ENCODE data around the gene CMSS1.

Gene CMSS1

GRCh38 chr3:100114413-100115030, 296.9 kb downstream of the CMSS1 start, which contains the start of gene FILIP1L:
FILIP1L (minus strand) TSS chr3:100114501.
- H3K4me3 ChIP-seq (replicated peaks; ENCODE audit: low read depth, low read length) = no peak within 1 kb of the TSS
- TF ChIP-seq, protein P1, sequence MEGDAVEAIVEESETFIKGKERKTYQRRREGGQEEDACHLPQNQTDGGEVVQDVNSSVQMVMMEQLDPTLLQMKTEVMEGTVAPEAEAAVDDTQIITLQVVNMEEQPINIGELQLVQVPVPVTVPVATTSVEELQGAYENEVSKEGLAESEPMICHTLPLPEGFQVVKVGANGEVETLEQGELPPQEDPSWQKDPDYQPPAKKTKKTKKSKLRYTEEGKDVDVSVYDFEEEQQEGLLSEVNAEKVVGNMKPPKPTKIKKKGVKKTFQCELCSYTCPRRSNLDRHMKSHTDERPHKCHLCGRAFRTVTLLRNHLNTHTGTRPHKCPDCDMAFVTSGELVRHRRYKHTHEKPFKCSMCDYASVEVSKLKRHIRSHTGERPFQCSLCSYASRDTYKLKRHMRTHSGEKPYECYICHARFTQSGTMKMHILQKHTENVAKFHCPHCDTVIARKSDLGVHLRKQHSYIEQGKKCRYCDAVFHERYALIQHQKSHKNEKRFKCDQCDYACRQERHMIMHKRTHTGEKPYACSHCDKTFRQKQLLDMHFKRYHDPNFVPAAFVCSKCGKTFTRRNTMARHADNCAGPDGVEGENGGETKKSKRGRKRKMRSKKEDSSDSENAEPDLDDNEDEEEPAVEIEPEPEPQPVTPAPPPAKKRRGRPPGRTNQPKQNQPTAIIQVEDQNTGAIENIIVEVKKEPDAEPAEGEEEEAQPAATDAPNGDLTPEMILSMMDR (IDR thresholded peaks at IDR 0.05; ENCODE audit: low read depth, low read length, missing control alignments) = no peak
- no peak for DNase-seq (ENCODE audit: extremely low read depth, low read depth)

- no peak for DNase-seq (ENCODE audit: extremely low read depth, low read depth)
- TF ChIP-seq, protein P1 (IDR thresholded peaks at IDR 0.05; ENCODE audit: low read depth, low read length, missing control alignments) = no peak
- H3K4me3 ChIP-seq (replicated peaks; ENCODE audit: low read depth, low read length) = no peak overlapping the region
Measured at GRCh38 chr3:100117093-100117492, 299.4 kb downstream of the CMSS1 start.

DNA sequence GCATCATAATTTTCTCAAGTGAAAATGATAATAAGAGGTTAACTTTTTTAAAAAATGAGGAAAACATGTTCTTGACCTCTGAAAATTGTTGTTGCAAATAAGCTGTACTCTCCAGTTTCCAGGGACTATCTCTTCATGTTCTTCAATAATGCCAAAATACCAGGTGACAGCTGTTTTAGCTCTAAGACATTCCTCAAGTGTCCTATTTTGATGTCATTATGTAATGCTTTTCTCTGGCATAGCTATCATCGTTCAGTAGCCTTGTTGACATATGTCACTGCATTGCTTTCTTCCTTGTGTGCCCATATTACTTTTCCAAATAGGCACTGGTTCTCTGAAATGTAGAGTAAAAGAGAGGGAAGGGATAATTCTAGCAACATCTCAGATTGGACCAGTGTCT, 302.4 kb downstream of the CMSS1 start:
- no peak overlapping the region for H3K4me3 ChIP-seq (replicated peaks; ENCODE audit: low read depth, low read length)
- TF ChIP-seq, protein P1 (IDR thresholded peaks at IDR 0.05; ENCODE audit: low read depth, low read length, missing control alignments) = no peak
- DNase-seq (ENCODE audit: extremely low read depth, low read depth) = no peak

DNA sequence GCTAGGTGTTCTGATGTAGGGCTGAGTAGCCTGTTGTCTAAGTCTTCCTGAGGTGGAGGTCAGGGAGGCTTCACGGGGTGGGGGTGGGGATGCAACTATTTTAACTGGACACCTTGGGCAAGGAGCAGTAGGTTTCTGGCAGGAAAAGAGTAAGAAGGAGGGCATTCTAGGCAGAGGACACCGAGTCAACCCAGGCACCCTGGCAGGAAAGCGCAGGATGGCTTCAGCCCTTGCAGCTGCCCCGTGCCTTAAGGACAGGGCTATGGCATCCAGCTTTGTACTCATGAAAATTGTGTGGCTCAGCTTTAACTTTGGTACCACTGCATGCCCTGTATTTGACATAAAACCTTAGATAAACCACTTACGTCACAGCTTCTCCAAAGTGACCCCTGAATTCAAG, 303.0 kb downstream of the CMSS1 start:
- DNase-seq (ENCODE audit: extremely low read depth, low read depth) = no peak
- H3K4me3 ChIP-seq (replicated peaks; ENCODE audit: low read depth, low read length) = no peak overlapping the region
- TF ChIP-seq, protein P1 (IDR thresholded peaks at IDR 0.05; ENCODE audit: low read depth, low read length, missing control alignments) = no peak

DNA sequence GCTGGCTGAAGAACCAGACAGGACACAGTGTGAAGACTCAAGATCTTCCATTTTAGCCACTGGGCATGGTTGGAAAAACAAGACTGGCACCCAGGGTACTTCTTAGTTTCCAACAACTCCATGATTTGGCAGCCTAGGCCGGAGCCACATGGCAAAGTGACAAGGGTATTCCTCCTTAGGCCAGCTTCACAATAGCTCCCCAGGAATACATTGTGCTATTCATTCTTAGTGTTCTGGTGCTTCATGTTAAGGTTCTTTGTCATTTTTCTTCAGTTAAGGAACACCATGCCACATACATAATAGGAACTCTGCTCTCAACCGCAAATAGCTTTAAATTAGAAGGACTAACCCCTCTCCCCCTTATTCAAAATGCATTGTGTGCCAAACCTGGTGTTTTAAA, 304.7 kb downstream of the CMSS1 start:
- TF ChIP-seq, protein P1 (IDR thresholded peaks at IDR 0.05; ENCODE audit: low read depth, low read length, missing control alignments) = no peak
- no peak for DNase-seq (ENCODE audit: extremely low read depth, low read depth)

GRCh38 chr3:100123112-100123511, 305.4 kb downstream of the CMSS1 start:
- TF ChIP-seq, protein P1 (IDR thresholded peaks at IDR 0.05; ENCODE audit: low read depth, low read length, missing control alignments) = no peak
- H3K4me3 ChIP-seq (replicated peaks; ENCODE audit: low read depth, low read length) = no peak overlapping the region
- DNase-seq (ENCODE audit: extremely low read depth, low read depth) = no peak

More for the DNA sequence above, 304.7 kb downstream of the CMSS1 start:
- no peak overlapping the region for H3K4me3 ChIP-seq (replicated peaks; ENCODE audit: low read depth, low read length)
